ENCODE measurements around the gene TEN1. TPM values are rescaled to one million over a fixed set of nuclear protein-coding genes. Genes with fewer than 3 reads are reported as not detected.

The TEN1 gene, protein sequence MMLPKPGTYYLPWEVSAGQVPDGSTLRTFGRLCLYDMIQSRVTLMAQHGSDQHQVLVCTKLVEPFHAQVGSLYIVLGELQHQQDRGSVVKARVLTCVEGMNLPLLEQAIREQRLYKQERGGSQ
- 15.9 and 16.0 TPM in 2 replicates for total RNA-seq

GRCh38 chr17:75978938-75979704 is at the start of gene TEN1, which contains the start of gene ACOX1:
Gene TEN1 (plus strand): TSS chr17:75979240. CDS start chr17:75986193, 6,953 bp downstream.
Gene ACOX1 (minus strand): TSS chr17:75979166. CDS start chr17:75979073, 93 bp downstream.

DNA sequence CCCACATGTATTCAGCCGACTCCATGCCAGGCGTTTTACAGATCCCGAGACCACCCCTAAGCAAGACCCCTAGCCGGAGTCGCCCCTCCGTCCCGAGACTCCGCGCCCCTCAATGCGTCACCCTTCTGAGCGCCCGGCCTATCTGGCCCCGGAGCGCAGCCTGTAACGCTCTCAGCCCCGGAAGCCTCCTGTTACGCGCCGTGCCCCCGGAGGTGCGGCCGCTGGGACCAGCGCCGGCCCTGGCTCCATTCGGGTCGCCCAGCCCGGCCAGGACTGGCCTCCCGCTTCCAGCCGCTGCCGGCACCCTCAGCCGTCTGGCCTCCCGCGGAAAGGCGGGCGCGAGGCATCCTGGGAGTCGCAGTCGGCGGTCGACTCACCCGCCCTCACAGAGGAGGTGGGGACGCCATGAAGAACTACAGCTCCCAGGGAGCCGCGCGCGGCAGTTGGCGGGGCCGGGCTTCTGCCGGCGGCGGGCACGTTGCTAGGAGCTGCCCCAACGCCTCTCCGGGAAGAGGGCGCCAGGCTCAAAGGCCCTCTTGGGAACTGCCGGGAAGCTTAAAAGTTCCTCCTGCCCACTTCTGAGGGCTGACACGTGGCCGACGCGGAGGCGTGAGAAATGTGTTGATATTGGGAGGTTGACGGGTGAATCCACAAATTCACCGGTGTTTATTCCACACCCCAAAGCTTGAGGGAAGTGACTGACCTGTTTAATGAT is 38.2 kb upstream of the TEN1 start, which contains the start of gene FBF1:
FBF1 (minus strand) TSS at position 316 of the 715 bp plus-strand sequence. CDS start 2,893 bp downstream, outside the sequence.

DNA sequence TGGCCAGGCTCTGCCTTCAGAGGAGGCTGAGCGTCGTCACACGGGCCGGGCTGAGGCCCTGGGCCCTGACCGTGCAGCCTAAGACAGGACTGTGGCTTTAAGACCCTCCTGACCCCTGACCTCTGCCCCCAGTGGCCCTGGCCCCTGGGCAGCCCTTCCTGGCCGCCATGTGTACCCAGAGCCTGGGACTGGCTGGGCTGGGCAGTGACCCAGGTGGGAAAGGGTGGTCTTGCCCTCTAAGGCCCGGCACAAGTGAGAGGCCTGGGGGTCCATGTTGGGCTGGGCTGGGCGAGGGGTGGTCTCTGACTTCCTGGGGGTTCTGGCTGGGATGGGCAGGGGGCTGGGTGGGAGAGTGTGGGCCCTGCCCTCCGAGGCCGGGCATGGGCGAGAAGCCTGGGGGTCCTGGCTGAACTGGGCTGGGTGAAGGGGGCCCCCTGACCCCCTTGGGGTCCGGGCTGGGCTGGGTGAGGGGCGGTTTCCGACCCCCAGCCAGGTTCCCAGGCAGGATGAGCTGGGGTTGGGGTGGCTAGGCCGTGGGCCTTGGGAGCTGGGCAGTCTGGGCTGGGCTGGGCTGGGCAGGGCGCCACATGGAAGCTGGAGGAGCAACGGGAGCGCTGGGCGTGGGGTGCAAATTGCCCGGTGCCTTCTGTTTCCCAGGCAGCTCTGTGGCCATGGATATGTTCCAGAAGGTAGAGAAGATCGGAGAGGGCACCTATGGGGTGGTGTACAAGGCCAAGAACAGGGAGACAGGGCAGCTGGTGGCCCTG is 21.9 kb downstream of the TEN1 start, which contains the start of gene CDK3:
CDK3 (plus strand) TSS at position 101 of the 767 bp plus-strand sequence; CDS start at position 672, 571 bp downstream.

GRCh38 chr17:76027159-76027839 is 48.3 kb downstream of the TEN1 start, which contains the start of gene EVPL:
Gene EVPL (minus strand): TSS chr17:76027306. CDS start chr17:76027198, 108 bp downstream.

Other genes with a start within 250 kb of the TEN1 start
- 50.1 and 52.8 TPM in 2 replicates for gene GALK1, start 214.0 kb upstream of the TEN1 start, total RNA-seq
- 19.0 and 27.9 TPM in 2 replicates for gene UNK, start 194.4 kb upstream of the TEN1 start, total RNA-seq
- 0.84 and 1.5 TPM in 2 replicates for gene UNC13D, start 134.8 kb upstream of the TEN1 start, total RNA-seq
- gene WBP2, start 123.9 kb upstream of the TEN1 start, total RNA-seq = 59.3 and 73.1 TPM in 2 replicates
- gene TRIM47, start 100.7 kb upstream of the TEN1 start, total RNA-seq = 12.8 and 15.1 TPM in 2 replicates
- 20.2 and 23.4 TPM in 2 replicates for gene TRIM65, start 82.3 kb upstream of the TEN1 start, total RNA-seq
- gene MRPL38, start 74.4 kb upstream of the TEN1 start, total RNA-seq = 23.5 and 26.0 TPM in 2 replicates
- gene FBF1, start 38.2 kb upstream of the TEN1 start, total RNA-seq = 10.8 and 13.7 TPM in 2 replicates
- 24.7 and 26.8 TPM in 2 replicates for gene ACOX1, start 74 bp upstream of the TEN1 start, total RNA-seq
- 2.2 and 3.5 TPM in 2 replicates for gene CDK3, start 21.6 kb downstream of the TEN1 start, total RNA-seq
- gene EVPL, start 48.1 kb downstream of the TEN1 start, total RNA-seq = not detected in 2 replicates
- 24.4 and 24.7 TPM in 2 replicates for gene SRP68, start 93.3 kb downstream of the TEN1 start, total RNA-seq
- gene GALR2, start 95.5 kb downstream of the TEN1 start, total RNA-seq = 0.17 TPM in 1 of 2 replicates, not detected in the other
- not detected in 2 replicates for gene ZACN, start 99.9 kb downstream of the TEN1 start, total RNA-seq
- 42.8 and 44.0 TPM in 2 replicates for gene EXOC7, start 124.5 kb downstream of the TEN1 start, total RNA-seq
- gene FOXJ1, start 162.0 kb downstream of the TEN1 start, total RNA-seq = under 0.01 and 0.17 TPM in 2 replicates